Stromal cell of bone marrow (primary cell): ENCODE measurements around the gene VANGL1.

Experiments
- DNase-seq: peaks from one replicate; pipeline ENCODE4 v3.0.0-alpha.2; 2012; ENCODE audit warnings: low read depth

Gene VANGL1

DNA sequence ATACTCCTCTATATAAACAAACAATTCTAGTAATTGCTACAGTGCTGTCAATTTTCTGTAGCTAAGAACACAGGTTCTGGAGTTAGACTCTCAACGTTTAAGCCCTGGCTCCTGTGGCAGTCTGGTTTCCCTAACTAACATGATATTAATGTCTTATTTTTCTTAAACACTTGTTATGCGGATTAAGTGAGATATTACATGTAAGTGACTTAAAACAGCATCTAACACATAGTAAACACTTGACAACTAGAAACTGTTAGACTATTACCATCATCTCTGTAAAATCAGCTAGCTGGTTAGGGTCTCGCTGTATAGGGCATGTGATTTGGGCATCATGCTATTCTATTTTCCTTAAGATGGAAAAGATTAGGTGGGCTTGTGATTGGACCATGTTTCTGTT lies 2.3 kb downstream of the VANGL1 start:
- no peak for DNase-seq

DNA sequence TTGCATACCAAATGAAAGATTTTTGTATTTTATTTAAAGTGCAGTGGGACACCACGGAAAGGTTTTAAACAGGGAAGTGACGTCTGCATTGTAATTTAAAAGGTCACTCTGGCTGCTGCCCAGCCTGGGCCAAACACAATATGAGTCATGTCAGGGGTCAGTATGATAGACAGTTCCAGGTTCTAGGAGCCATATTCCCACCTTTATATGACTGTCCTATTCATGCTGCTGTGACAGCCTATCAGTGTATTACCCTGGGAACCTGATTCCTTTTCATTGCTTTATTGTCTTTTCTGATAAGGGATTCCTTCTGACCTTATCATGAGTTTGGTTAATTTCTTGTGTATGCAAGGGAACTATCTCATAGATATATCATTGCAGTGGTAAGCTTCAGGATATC lies 5.3 kb downstream of the VANGL1 start:
- no peak for DNase-seq

- DNase-seq: no peak
Observed at GRCh38 chr1:115647507-115647906, 5.7 kb downstream of the VANGL1 start.

DNA sequence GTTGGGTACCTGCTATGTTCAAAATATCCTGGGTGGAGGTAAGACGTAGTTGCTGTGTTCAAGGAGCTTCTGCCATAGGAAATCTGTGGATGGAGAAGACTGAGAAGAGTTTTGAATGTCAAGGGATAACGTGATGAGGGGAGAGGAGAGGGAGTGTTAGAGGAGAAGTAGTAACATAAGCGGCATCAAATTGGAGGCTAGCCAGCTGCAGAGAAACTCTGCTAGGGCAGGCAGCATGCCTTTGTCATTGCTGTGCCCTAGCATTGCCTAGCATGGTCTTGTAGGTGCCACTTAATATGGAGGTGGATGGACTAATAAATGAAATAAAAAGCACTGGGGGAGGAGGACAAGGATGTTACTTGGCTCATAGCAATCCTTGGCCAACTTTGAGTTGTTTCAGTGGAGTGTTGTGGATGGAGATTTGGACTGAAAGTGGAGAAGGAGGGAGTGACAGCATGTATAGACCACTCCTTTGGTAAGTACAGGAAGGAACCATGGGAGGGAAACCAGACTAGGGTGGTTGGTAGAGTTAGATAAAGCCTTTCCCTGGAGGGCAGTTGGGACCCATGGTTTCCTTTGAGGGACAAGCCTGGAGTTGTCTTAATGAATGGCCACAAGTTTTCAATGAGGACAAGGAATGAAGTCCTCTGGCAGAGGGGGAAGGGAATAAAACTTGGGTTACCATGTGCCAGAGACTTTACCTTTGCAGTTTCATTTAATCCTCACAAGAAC lies 6.3 kb downstream of the VANGL1 start:
- DNase-seq: no peak

GRCh38 chr1:115648717-115649691 lies 7.2 kb downstream of the VANGL1 start:
- no peak for DNase-seq

GRCh38 chr1:115649964-115650363 lies 8.2 kb downstream of the VANGL1 start:
- no peak for DNase-seq

GRCh38 chr1:115650961-115651360 lies 9.2 kb downstream of the VANGL1 start:
- DNase-seq: no peak

DNA sequence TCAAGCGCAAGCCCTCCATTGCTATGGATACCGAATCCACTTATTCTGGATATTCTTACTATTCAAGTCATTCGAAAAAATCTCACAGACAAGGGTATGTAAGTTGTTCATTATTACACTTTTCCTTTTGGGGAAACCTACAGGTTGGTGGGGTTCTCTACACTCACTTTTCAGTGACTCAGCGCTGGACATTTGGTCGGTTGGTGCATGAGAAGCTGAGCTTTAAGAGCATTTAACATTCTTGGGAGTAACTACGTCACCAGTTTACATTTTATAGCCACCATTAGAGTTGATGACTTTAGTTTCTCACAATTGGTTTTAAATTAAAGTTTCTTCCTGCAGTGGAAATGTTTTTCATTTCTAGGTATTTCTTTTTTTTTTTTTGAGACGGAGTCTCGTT lies 9.6 kb downstream of the VANGL1 start:
- DNase-seq: no peak

DNA sequence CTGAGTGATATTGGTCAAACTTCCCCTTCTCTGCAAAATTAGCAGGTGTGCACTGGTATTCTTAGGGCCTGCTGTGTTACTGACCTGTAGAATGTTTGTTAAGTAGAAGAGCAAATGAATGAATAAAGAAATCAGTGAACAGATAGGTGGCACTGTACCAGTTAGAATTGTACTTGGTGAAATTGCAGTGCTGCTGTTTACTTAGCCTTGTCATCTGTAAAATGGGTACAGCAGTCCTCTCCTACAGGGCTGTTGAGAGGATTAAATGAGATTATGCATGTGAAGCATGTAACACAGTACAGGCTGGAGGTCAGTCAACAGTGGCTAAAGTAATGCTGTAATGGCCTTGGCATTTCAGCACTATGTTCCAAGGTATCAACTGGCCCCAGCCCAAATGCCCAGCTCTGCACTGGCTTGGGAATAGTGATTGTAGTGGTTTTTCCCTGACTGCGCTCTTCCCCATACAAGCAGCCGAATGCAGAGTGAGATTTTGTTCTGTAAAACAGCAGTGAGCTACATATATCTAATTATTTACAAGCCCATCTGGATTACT lies 10.5 kb downstream of the VANGL1 start:
- no peak for DNase-seq

DNA sequence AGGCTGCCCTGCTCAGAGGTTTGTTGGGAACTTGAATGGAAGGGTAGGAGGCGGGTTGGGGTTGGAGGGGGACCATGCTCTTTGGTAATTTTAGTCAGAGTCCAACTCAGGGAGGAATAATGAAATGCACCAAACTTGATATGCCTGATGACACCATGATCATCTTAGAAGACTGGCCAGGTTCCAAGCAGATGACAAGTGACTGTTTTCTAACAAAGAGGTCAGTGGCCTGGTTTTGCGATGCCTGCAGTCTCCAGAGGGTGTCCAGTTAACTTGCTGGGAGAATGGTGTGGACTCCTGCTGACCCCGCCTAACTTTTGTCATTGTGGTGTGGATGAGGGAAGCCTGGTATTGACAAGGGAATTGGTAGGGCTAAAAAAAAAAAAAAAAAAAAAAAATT lies 12.4 kb downstream of the VANGL1 start:
- DNase-seq: no peak

GRCh38 chr1:115654663-115655305 lies 13.0 kb downstream of the VANGL1 start:
- no peak for DNase-seq

GRCh38 chr1:115655306-115655663 lies 13.5 kb downstream of the VANGL1 start:
- no peak for DNase-seq

DNA sequence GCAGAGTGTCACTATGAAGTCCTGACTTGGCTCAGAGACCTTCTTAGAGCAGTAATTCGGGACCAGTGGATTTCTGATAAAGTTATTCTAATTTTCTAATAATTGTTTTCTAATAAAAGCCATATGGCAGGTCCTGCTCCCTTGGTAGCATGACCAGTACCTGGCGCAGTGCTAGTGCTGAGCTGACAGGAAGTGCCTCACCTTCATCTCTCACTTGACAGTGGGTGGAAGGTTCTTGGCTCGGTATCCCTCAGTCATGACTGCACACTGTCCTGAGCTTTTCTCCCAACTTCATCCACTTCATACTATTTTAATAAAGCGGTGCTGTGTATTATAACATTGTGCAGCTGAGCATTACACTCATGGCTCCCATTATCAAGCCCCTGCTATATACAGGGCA lies 14.1 kb downstream of the VANGL1 start:
- no peak for DNase-seq

GRCh38 chr1:115656461-115657077 lies 14.8 kb downstream of the VANGL1 start:
- DNase-seq: no peak

- no peak for DNase-seq
Observed at GRCh38 chr1:115658646-115659045, 16.9 kb downstream of the VANGL1 start.

DNA sequence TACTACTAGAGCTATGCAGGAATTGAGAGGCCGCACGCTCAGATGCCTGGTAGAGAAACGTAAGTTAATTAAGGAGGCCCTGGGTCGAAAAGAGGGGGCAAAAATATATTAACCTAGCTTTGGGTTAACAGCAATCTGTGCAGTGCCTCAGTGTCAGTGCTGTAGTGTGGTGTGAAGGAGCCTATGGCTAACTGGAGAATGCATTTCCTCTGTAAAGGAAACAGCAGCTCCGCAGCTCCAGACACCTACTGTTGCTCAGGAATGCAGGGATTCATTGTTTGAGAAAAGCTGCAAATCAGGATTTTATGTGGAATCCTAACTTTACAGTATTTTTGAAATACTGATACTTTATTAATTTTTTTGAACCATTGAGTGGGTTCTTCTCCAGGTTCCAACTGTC lies 18.4 kb downstream of the VANGL1 start:
- no peak for DNase-seq

GRCh38 chr1:115661157-115661556 lies 19.4 kb downstream of the VANGL1 start:
- DNase-seq: no peak

DNA sequence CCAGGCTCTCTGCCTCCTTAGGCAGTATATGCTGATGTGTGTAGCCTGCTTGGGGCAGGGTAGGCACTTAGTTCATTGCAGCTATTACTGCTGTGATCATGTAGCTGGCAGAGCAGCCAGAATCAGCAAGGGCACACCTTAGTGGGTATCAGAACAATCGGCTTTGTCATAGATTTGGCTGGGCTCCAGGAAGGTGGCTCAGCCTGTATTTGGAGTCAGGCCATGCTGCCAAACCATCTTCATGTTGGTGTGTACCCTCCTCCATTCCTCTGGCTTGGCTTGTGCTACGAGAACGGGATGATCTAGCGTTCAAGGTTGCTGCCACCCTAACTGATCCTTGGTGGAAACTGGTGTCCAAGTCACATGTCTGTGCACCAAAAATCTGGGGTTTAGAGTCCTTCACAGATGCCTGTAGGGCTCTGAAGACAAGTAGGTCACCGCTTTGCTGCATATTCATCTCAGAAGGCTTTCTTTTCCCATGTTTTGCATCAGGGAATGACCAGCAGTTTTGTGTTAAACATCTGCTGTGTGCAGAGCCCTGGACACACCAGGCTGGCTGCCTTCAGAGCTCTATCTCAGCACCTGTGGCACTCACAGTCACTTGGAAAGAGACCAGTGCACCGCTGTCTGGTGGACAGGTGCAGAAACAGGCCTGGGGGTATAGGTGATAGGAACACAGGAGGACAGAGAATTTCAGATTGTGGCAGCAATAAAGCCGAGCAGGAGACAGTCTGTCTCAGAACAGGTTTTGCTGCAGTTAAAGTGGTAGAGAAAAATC lies 23.7 kb downstream of the VANGL1 start:
- DNase-seq: no peak

DNA sequence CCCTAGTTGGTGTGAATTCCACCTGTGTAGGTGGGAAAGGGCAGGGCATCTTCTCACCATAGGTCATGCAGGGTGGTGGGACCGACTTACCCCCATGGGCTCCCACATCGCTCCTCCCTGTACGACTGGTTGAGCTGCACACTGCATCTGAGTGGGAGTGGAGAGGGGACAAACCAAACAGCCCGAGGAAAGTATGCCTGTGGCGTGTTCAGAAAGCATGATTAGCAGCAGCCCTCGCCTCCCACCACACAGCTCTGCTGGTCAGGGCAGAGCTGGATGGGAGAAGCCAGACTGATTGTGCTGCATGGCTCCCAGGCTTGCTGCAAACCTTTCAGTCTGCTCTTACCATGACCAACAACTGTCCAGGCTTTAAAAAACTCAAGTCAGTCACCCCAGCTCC lies 24.4 kb downstream of the VANGL1 start:
- no peak for DNase-seq

GRCh38 chr1:115666702-115667101 lies 24.9 kb downstream of the VANGL1 start:
- DNase-seq: no peak

GRCh38 chr1:115668579-115668978 lies 26.8 kb downstream of the VANGL1 start:
- DNase-seq: no peak
